ENCODE data around the gene KRTAP23-1.

KRTAP23-1 gene

DNA sequence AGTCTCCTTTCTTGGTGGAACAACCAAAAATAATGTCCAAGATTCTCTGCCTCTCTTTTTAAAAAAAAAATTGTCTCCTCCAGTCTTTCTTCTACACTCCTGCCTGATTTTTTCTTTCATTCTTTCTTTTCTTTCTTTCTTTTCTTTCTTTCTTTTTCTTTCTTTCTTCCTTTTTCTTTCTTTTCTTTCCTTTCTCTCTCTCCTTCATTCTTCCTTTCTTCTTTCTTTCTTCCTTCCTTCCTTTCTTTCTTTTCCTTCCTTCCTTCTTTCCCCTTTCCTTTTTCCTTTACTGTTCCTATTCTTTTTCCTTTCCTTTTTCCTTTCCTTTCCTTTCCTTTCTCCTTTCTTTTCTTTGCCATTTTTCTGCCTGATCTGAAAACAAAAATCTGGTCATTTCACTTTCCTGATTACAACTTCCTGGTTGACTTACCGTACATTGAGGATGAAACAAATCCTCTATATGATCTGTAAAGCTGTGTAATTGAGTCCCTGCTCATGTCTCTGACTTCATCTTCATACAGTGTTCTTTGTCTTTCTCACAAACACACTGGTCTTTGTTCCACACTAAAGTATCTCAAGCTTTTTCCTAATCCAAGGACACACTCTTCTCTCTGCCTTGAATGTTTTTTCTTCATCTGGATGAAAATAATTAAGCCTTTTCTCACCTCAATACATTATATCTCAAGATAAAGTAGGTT lies 6.1 kb upstream of the KRTAP23-1 start:
- Histone ChIP-seq H3K27ac (ENCODE audit: low read depth, low read length) (no peak overlapping the region), H3K9ac (ENCODE audit: low read length) (no peak overlapping the region), H2AFZ (ENCODE audit: low read depth, low read length, severe bottlenecking) (no peak overlapping the region), H3K79me2 (ENCODE audit: insufficient read depth, low read length) (no peaks in the 10 kb centered on the region), H3F3A (ENCODE audit: insufficient read depth) (no peaks in the 10 kb centered on the region), H3K9me2 (replicated peaks; ENCODE audit: insufficient read depth, low read length) (no peaks in the 10 kb centered on the region), H3K4me3 (ENCODE audit: insufficient read depth, low read length, poor library complexity, severe bottlenecking) (no peak overlapping the region), H4K20me1 (ENCODE audit: low read depth, low read length) (no peaks in the 10 kb centered on the region), H3K36me3 (ENCODE audit: low read length) (no peaks in the 10 kb centered on the region), H3K9me3 (ENCODE audit: insufficient read depth, low read length) (no peaks in the 10 kb centered on the region), H3K27me3 (ENCODE audit: low read length) (no peaks in the 10 kb centered on the region), H3K4me2 (ENCODE audit: low read depth, low read length, poor library complexity, severe bottlenecking) (no peak overlapping the region)
- TF ChIP-seq, protein P1, sequence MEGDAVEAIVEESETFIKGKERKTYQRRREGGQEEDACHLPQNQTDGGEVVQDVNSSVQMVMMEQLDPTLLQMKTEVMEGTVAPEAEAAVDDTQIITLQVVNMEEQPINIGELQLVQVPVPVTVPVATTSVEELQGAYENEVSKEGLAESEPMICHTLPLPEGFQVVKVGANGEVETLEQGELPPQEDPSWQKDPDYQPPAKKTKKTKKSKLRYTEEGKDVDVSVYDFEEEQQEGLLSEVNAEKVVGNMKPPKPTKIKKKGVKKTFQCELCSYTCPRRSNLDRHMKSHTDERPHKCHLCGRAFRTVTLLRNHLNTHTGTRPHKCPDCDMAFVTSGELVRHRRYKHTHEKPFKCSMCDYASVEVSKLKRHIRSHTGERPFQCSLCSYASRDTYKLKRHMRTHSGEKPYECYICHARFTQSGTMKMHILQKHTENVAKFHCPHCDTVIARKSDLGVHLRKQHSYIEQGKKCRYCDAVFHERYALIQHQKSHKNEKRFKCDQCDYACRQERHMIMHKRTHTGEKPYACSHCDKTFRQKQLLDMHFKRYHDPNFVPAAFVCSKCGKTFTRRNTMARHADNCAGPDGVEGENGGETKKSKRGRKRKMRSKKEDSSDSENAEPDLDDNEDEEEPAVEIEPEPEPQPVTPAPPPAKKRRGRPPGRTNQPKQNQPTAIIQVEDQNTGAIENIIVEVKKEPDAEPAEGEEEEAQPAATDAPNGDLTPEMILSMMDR (IDR thresholded peaks at IDR 0.05; ENCODE audit: insufficient read depth, low read length, poor library complexity, severe bottlenecking): no peak
- no peak for TF ChIP-seq EZH2phosphoT487 (conservative IDR thresholded peaks at IDR 0.05; ENCODE audit: low read length)

DNA sequence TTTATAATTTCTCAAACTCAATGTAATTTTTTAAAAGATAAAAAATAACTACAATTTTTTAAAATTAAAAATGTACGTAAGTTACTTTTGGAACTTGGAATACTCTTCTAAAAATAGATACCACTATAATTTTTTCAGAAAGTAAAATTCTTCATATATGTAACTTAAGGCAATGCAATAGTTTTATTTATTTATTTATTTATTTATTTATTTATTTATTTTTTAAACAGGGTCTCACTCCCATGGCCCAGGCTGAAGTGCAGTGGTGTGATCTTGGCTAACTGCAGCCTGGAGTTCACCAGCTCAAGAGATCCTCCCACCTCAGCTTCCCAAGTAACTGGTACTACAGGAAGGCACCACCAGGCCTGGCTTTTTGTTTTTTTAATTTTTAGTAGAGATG lies 3.1 kb upstream of the KRTAP23-1 start:
- H3K79me2 ChIP-seq (ENCODE audit: insufficient read depth, low read length): no peaks in the 10 kb centered on the region
- no peaks in the 10 kb centered on the region for H3K27me3 ChIP-seq (ENCODE audit: low read length)
- H3K4me2 ChIP-seq (ENCODE audit: low read depth, low read length, poor library complexity, severe bottlenecking): no peak overlapping the region
- no peak for TF ChIP-seq EZH2phosphoT487 (conservative IDR thresholded peaks at IDR 0.05; ENCODE audit: low read length)
- TF ChIP-seq, protein P1 (IDR thresholded peaks at IDR 0.05; ENCODE audit: insufficient read depth, low read length, poor library complexity, severe bottlenecking): no peak
- no peaks in the 10 kb centered on the region for H4K20me1 ChIP-seq (ENCODE audit: low read depth, low read length)
- H3K36me3 ChIP-seq (ENCODE audit: low read length): no peaks in the 10 kb centered on the region
- no peak overlapping the region for H3K9ac ChIP-seq (ENCODE audit: low read length)
- H3K9me2 ChIP-seq (replicated peaks; ENCODE audit: insufficient read depth, low read length): no peaks in the 10 kb centered on the region
- no peaks in the 10 kb centered on the region for H3K9me3 ChIP-seq (ENCODE audit: insufficient read depth, low read length)
- no peak overlapping the region for H2AFZ ChIP-seq (ENCODE audit: low read depth, low read length, severe bottlenecking)
- no peaks in the 10 kb centered on the region for H3F3A ChIP-seq (ENCODE audit: insufficient read depth)
- H3K27ac ChIP-seq (ENCODE audit: low read depth, low read length): no peak overlapping the region
- no peak overlapping the region for H3K4me3 ChIP-seq (ENCODE audit: insufficient read depth, low read length, poor library complexity, severe bottlenecking)

- Histone ChIP-seq H3K4me2 (ENCODE audit: low read depth, low read length, poor library complexity, severe bottlenecking) (no peak overlapping the region), H3K27me3 (ENCODE audit: low read length) (no peaks in the 10 kb centered on the region), H3K9ac (ENCODE audit: low read length) (no peak overlapping the region), H4K20me1 (ENCODE audit: low read depth, low read length) (no peaks in the 10 kb centered on the region), H3K27ac (ENCODE audit: low read depth, low read length) (no peak overlapping the region), H2AFZ (ENCODE audit: low read depth, low read length, severe bottlenecking) (no peak overlapping the region), H3K79me2 (ENCODE audit: insufficient read depth, low read length) (no peaks in the 10 kb centered on the region), H3F3A (ENCODE audit: insufficient read depth) (no peaks in the 10 kb centered on the region), H3K36me3 (ENCODE audit: low read length) (no peaks in the 10 kb centered on the region), H3K9me2 (replicated peaks; ENCODE audit: insufficient read depth, low read length) (no peaks in the 10 kb centered on the region), H3K9me3 (ENCODE audit: insufficient read depth, low read length) (no peaks in the 10 kb centered on the region), H3K4me3 (ENCODE audit: insufficient read depth, low read length, poor library complexity, severe bottlenecking) (no peak overlapping the region)
- TF ChIP-seq EZH2phosphoT487 (conservative IDR thresholded peaks at IDR 0.05; ENCODE audit: low read length): no peak
- TF ChIP-seq, protein P1 (IDR thresholded peaks at IDR 0.05; ENCODE audit: insufficient read depth, low read length, poor library complexity, severe bottlenecking): no peak
Measured at GRCh38 chr21:30349572-30349971, 1.2 kb upstream of the KRTAP23-1 start.

Measured in SU-DHL-6 (cell line).